Smooth muscle cell (in vitro differentiated cells): ENCODE data around the gene KRT6B. TPM values are rescaled to one million over a fixed set of nuclear protein-coding genes. Genes with fewer than 3 reads are reported as not detected.

ENCODE experiments used
- DNase-seq: peaks from one replicate; lab custom pipeline; 2025; ENCODE audit not compliant: unreplicated experiment; lab: John Stamatoyannopoulos, UW
- H2AFZ ChIP-seq: fragments of 200-600 bp; sonication (generic); 2 replicates; pipeline ENCODE4 v1.6.0; 2016; ENCODE audit warnings: antibody characterized with exemption, low read depth, mild to moderate bottlenecking
- H3F3A ChIP-seq: fragments of 200-600 bp; sonication (generic); 2 replicates; pipeline ENCODE4 v1.6.0; 2017; ENCODE audit warnings: antibody characterized with exemption, low read depth
- H3K27ac ChIP-seq: fragments of 200-600 bp; sonication (generic); 2 replicates; pipeline ENCODE4 v1.5.1; 2016; ENCODE audit warnings: low read depth, mild to moderate bottlenecking
- H3K27me3 ChIP-seq: fragments of 200-600 bp; sonication (generic); 2 replicates; pipeline ENCODE4 v1.6.1; 2016; ENCODE audit warnings: low read depth, mild to moderate bottlenecking
- H3K36me3 ChIP-seq: fragments of 200-600 bp; sonication (generic); 2 replicates; pipeline ENCODE4 v1.5.1; 2016; ENCODE audit warnings: low read depth
- H3K4me1 ChIP-seq: fragments of 200-600 bp; sonication (generic); 2 replicates; pipeline ENCODE4 v1.5.1; 2016; ENCODE audit warnings: low read depth
- H3K4me2 ChIP-seq: fragments of 200-600 bp; sonication (generic); 2 replicates; pipeline ENCODE4 v1.6.0; 2016; ENCODE audit warnings: mild to moderate bottlenecking
- H3K4me3 ChIP-seq: fragments of 200-600 bp; sonication (generic); 2 replicates; pipeline ENCODE4 v1.5.1; 2016; ENCODE audit warnings: mild to moderate bottlenecking
- H3K79me2 ChIP-seq: fragments of 200-600 bp; sonication (generic); 2 replicates; pipeline ENCODE4 v1.6.0; 2016; ENCODE audit warnings: low read depth, mild to moderate bottlenecking
- H3K9ac ChIP-seq: fragments of 200-600 bp; sonication (generic); 2 replicates; pipeline ENCODE4 v1.6.0; 2016; ENCODE audit warnings: low read depth
- H3K9me3 ChIP-seq: fragments of 200-600 bp; sonication (generic); replicated peaks from 2 replicates; pipeline ENCODE4 v1.5.1; 2016; ENCODE audit warnings: low read depth
- H4K20me1 ChIP-seq: fragments of 200-600 bp; sonication (generic); 2 replicates; pipeline ENCODE4 v1.6.0; 2016; ENCODE audit warnings: low read depth
- WGBS: methylation state at CpG from one replicate; pipeline ENCODE4 v1.1.7; 2016; ENCODE audit warnings: low lambda C conversion rate; 5-methylcytosine and 5-hydroxymethylcytosine counted together
- polyA plus RNA-seq: library from polyadenylated mRNA; unstranded; fragments of >200 nt; fragmentation: Nextera tagmentation; extraction: Ambion mirVana; gene quantifications from 2 replicates; pipeline ENCODE4 v1.2.1, GENCODE V29; 2016
- total RNA-seq: library from RNA; depleted of rRNA; stranded (reverse); fragments of >200 nt; gene quantifications from 2 replicates; pipeline ENCODE4 v1.2.3, GENCODE V29; 2014
- TF ChIP-seq, protein P1 (sequence below): fragments of 200-600 bp; sonication (generic); IDR thresholded peaks from 2 replicates; pipeline ENCODE4 v1.5.1; 2017; ENCODE audit warnings: borderline replicate concordance, mild to moderate bottlenecking, antibody characterized with exemption; ENCODE audit not compliant: insufficient read depth, poor library complexity, severe bottlenecking

The KRT6B gene
- total and polyA plus RNA-seq, 2 experiments from 2014 or later: 248 to 336 TPM

- Histone ChIP-seq H3K27ac (no peak overlapping the region), H3K79me2 (no peaks in the 10 kb centered on the region), H2AFZ (no peak overlapping the region), H3K4me2 (no peak overlapping the region), H4K20me1 (no peaks in the 10 kb centered on the region), H3K4me1 (no peaks in the 10 kb centered on the region), H3K36me3 (no peaks in the 10 kb centered on the region), H3K4me3 (no peak overlapping the region), H3K9me3 (no peaks in the 10 kb centered on the region), H3K27me3 (no peaks in the 10 kb centered on the region), H3F3A (no peaks in the 10 kb centered on the region), H3K9ac (no peak overlapping the region)
- 83% methylated on average over 3 of the region's 3 CpGs for WGBS
- TF ChIP-seq, protein P1, sequence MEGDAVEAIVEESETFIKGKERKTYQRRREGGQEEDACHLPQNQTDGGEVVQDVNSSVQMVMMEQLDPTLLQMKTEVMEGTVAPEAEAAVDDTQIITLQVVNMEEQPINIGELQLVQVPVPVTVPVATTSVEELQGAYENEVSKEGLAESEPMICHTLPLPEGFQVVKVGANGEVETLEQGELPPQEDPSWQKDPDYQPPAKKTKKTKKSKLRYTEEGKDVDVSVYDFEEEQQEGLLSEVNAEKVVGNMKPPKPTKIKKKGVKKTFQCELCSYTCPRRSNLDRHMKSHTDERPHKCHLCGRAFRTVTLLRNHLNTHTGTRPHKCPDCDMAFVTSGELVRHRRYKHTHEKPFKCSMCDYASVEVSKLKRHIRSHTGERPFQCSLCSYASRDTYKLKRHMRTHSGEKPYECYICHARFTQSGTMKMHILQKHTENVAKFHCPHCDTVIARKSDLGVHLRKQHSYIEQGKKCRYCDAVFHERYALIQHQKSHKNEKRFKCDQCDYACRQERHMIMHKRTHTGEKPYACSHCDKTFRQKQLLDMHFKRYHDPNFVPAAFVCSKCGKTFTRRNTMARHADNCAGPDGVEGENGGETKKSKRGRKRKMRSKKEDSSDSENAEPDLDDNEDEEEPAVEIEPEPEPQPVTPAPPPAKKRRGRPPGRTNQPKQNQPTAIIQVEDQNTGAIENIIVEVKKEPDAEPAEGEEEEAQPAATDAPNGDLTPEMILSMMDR: no peak
- DNase-seq: no peak
These were observed 48.9 kb downstream of the KRT6B start for GRCh38 chr12:52402873-52403540.

GRCh38 chr12:52402377-52402776 lies 49.6 kb downstream of the KRT6B start:
- Histone ChIP-seq H3K27me3 (no peaks in the 10 kb centered on the region), H3K9ac (no peak overlapping the region), H3K9me3 (no peaks in the 10 kb centered on the region), H3K79me2 (no peaks in the 10 kb centered on the region), H3K4me3 (no peak overlapping the region), H3K4me1 (no peaks in the 10 kb centered on the region), H3K36me3 (no peaks in the 10 kb centered on the region), H3K27ac (no peak overlapping the region), H3F3A (no peaks in the 10 kb centered on the region), H3K4me2 (no peak overlapping the region), H4K20me1 (no peaks in the 10 kb centered on the region), H2AFZ (no peak overlapping the region)
- 100% methylated on average over 2 of the region's 2 CpGs for WGBS
- TF ChIP-seq, protein P1: no peak
- no peak for DNase-seq

DNA sequence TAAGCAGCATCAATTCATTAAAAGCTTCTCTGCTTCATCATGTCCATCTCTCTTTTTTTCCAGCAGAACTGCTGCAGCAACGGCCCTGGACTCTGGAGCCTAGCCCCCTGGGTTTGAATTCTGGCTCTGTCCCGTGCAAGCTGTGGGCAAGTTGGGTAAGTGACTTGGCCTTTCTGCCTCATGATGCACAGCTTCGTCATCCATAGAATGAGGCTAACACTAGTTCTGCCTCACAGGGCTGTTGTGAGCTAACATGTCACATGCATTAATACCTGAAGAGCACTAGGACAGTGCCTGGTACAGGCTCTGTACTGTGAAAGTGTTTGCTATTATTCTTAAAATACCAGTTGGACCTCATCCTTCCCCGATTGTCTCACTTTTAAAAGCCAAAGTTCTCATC lies 50.0 kb downstream of the KRT6B start:
- Histone ChIP-seq H4K20me1 (no peaks in the 10 kb centered on the region), H2AFZ (no peak overlapping the region), H3K9me3 (no peaks in the 10 kb centered on the region), H3K36me3 (no peaks in the 10 kb centered on the region), H3K27me3 (no peaks in the 10 kb centered on the region), H3K27ac (no peak overlapping the region), H3K4me1 (no peaks in the 10 kb centered on the region), H3K79me2 (no peaks in the 10 kb centered on the region), H3K4me2 (no peak overlapping the region), H3F3A (no peaks in the 10 kb centered on the region), H3K4me3 (no peak overlapping the region), H3K9ac (no peak overlapping the region)
- WGBS: 90% methylated on average over 4 of the region's 4 CpGs
- TF ChIP-seq, protein P1: no peak
- DNase-seq: no peak

DNA sequence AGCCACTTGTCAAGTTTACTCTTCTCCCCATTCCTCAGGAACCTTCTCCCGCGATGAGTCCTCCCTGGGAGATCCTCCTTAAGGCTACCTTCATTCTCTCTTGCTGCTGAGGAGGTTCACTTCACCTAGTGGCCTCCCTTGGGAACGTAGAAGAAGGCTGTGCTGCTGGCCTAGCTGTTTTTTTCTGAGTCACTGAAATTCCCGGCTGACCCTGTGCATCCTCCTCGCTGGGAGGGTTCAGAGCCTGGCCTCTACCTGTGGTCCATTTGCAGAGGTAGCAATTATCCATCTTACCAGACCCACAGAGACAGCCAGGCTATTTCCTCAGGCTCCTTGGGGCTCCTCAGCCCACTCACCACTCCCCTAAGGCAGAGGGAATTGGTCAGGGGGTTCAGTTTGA lies 50.4 kb downstream of the KRT6B start:
- Histone ChIP-seq H3K36me3 (no peaks in the 10 kb centered on the region), H3K4me2 (no peak overlapping the region), H3K9ac (no peak overlapping the region), H3K27ac (no peak overlapping the region), H3K4me3 (no peak overlapping the region), H3K9me3 (no peaks in the 10 kb centered on the region), H4K20me1 (no peaks in the 10 kb centered on the region), H3K4me1 (no peaks in the 10 kb centered on the region), H3K79me2 (no peaks in the 10 kb centered on the region), H3K27me3 (no peaks in the 10 kb centered on the region), H3F3A (no peaks in the 10 kb centered on the region), H2AFZ (no peak overlapping the region)
- DNase-seq: no peak
- WGBS: 72% methylated on average over 5 of the region's 5 CpGs
- TF ChIP-seq, protein P1: no peak
